Prostate gland (tissue), 2 donors: ENCODE data around the gene CCDC30.

Source experiments
- POLR2A ChIP-seq: fragments of 450-650 bp; IDR thresholded peaks from one replicate; pipeline ENCODE4 v1.6.1; 2016; ENCODE audit warnings: antibody characterized with exemption, mild to moderate bottlenecking
- POLR2AphosphoS5 ChIP-seq: sonication (generic); formaldehyde crosslinking; IDR thresholded peaks from one replicate; pipeline ENCODE4 v1.6.1; 2017; ENCODE audit warnings: antibody characterized with exemption
- TF ChIP-seq, protein P1 (sequence below), 4 experiments: fragments of 200-600 bp in 2 of 4; fragments of 450-650 bp in 2 of 4; sonication (generic) in 2 of 4; IDR thresholded peaks; 1 replicate in 3 of 4; 2 replicates in 1 of 4; pipeline ENCODE4 v1.5.1; 2016 to 2019; ENCODE audit warnings: antibody characterized with exemption in 4 of 4, mild to moderate bottlenecking in 2 of 4, moderate library complexity in 2 of 4

GRCh38 chr1:42552636-42553035 is 89.5 kb downstream of the CCDC30 start:
- TF ChIP-seq, protein P1, sequence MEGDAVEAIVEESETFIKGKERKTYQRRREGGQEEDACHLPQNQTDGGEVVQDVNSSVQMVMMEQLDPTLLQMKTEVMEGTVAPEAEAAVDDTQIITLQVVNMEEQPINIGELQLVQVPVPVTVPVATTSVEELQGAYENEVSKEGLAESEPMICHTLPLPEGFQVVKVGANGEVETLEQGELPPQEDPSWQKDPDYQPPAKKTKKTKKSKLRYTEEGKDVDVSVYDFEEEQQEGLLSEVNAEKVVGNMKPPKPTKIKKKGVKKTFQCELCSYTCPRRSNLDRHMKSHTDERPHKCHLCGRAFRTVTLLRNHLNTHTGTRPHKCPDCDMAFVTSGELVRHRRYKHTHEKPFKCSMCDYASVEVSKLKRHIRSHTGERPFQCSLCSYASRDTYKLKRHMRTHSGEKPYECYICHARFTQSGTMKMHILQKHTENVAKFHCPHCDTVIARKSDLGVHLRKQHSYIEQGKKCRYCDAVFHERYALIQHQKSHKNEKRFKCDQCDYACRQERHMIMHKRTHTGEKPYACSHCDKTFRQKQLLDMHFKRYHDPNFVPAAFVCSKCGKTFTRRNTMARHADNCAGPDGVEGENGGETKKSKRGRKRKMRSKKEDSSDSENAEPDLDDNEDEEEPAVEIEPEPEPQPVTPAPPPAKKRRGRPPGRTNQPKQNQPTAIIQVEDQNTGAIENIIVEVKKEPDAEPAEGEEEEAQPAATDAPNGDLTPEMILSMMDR (IDR thresholded peaks at IDR 0.05), result no peak
- TF ChIP-seq POLR2AphosphoS5, result no peak
- TF ChIP-seq POLR2A, result no peak
